ENCODE results near the gene DTNA. TPM values are rescaled to one million over a fixed set of nuclear protein-coding genes. Genes with fewer than 3 reads are reported as not detected.

Gene DTNA
- polyA plus RNA-seq, 3 donors, result 17.4 to 19.5 (median 19.2) TPM

DNA sequence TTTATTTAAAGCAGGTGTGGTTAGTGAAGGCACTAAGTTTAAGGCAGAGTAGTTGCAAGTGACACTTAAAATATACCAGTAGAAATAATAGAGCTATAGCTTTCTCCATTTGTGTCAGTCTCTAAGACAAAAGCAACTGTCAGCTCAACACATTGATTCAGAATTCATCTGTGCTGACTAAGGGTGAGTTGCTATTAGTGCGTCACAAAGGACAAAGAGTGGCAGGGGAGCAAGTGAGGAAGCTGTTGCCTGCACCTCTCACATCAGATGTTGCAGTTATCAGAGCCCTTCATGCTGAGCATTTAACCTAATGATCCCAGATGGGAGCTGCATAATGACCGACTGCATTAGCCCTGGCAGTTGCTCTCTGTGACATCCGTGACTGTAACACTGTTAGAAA, 138.6 kb downstream of the DTNA start:
- no peak for DNase-seq

DNA sequence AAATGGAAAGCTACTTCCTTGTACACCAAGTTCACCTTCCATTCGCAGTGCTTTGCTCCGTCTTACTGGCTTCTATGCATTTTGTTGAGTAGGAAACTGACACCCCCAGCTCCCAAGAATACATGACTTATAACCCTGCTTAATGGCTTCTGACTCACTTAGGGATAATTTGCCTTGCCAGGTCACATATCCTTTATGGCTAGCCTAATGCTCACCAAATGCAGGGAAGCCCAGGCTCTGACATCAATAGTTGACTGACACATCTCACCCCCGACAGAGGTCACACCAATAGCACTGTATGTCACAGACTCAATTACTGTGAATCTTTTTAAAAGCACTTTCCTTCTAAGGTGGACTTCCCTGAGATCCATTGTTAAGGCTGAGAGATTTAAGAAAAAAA, 147.2 kb downstream of the DTNA start:
- DNase-seq, result no peak

DNA sequence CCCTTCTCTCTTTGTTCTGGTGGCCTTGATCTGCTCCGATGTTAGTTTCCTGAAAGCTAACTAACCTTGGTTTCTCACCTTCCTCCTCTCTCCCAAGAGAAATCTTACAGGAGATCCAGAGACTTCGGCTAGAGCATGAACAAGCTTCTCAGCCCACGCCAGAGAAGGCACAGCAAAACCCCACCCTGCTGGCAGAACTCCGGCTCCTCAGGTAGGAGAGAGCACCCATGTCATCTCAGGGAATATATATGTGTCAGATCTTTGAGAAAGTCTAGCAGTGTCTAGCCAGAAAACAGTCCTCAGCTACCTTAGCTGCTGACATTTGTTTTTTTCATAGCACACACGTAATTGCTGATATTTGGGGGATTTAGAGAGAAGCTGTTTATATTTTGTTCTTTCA, 148.1 kb downstream of the DTNA start:
- no peak for DNase-seq

DNA sequence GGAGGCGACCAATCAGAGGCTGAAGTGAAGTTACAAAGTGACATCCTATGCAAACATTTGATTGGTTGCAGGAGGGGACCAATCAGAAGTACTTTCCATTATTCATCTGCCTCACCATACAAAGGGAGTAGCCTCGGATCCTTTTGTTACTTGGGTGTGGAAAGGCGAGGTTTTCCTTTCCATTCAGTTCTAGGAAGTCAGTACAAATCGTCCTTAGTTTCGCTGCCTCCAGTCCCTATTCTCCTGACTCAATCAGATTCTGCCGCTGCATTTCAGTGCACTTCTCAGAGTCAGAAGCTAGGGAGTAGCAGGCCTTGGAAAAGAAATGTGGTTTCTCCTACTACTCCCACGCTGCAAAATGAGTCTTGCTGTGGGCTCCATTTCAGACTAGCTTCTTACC, 149.4 kb downstream of the DTNA start:
- DNase-seq, result no peak

DNA sequence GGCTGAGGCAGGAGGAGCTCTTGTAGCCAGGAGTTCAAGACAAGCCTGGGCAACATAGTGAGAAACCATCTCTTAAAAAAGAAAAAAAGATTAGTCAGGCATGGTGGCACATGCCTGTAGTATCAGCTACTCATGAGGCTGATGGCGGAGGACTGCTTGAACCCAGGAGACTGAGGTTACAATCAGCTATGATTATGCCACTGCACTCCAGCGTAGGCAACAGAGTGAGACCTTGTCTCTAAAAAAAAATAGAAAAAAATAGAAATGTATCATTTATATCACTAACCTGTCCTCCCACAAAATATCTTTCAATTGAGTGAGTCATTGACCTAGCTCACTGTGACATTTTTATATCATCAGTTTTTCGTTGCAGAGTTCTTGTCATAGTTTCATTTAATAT, 152.5 kb downstream of the DTNA start:
- DNase-seq, result no peak

DNA sequence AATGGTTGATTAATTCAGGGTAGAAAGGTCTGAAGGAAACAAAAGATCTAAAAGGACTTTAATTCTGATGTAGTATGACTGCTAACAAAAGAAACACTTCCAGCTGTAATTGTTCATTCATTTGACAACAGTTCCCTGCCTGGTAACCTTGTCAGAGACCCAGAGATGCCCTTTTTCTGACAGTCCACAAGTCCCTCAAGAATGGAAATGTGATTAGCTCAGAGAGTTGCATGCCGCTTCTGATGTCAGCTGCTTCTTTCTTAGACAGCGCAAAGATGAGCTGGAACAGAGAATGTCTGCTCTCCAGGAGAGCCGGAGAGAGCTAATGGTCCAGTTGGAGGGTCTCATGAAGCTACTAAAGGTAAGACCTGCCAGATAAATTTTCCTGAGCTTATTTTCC, 153.6 kb downstream of the DTNA start:
- no peak for DNase-seq

DNA sequence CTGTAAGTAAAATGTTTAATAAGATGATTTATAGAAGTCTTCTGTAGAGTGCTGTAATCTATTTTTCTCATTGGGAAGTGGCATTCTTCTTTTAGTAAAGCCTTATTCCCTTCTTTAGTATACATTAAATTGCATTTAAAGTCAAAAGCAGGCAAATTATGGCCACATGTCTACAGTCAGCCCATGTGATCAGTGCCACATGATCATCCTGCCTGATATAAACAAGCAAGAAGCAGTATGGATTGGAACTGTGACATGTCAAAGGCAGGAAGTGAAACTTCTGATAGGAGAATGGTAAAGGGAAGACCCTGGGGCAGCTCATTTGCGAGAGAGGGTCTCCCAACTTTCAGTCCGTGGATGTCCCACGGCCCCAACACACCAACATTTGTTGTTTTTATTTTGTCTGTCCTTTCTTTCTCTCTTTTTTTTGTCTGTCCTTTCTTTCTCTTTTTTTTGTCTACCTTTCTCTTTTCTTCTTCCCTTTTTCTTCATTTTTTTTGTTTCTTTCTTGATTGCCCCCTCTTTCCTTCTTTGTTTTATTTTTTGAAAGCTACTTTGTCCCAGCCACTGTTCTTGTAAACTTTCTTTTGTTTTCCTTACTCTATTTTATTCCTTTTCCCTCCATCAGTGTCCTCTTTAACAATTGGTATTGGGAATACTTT, 154.9 kb downstream of the DTNA start:
- DNase-seq, result no peak

DNA sequence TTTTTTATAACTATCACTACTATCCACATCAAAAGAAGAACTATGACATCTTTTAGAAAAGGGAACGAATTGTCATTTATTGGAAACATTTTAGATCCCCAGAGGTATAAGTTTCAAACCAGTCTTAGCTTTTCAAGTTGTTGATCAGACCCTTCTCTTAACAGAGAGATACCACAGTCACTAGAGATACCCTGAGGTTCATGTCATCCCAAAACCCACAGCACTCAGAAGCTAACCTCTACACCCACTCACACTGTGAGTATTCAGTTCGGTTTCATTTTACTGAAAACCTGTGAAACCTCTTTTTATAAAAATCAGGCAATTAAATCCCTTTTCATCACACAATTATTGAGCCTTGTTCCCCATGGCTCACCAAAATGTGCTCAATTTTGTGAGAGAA, 156.2 kb downstream of the DTNA start:
- no peak for DNase-seq

DNA sequence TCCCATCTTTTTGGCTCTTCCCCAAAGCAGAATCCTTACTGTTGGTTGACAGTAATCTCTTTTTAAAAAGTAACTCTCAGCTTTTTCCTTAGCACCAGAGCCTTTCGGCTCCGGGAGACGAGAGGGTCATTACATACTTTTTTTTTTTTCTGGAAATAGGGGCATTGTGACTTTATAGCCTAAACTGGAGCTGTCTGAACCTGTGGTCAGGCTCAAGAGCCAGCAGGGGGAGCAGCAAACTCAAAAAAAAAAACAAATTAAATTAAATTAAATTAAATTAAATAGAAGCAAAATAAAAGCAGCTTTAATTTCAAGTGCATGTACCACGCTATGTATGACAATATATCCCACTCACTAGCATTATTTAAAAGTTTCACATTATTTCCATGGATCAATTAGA, 156.6 kb downstream of the DTNA start:
- DNase-seq, result no peak

DNA sequence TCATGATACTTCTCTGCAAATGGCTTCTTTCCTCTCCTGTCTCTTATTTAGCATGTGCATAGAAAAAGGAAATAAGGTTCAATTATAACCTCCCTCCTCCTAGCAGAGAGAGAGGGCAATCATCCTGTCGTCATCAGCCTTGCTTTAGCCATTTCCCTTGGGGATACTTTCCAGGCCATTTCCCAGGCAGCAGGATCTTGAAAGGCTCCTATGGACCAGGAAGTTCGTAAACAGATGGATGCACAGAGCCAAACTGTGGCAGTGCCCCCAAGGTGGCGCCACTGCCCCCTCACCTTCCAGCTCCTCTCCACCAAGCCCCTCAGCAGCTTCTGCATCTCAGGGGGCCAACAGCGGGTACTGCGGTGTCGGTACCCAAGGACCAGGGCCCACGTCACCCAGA, 157.4 kb downstream of the DTNA start:
- DNase-seq, result no peak

DNA sequence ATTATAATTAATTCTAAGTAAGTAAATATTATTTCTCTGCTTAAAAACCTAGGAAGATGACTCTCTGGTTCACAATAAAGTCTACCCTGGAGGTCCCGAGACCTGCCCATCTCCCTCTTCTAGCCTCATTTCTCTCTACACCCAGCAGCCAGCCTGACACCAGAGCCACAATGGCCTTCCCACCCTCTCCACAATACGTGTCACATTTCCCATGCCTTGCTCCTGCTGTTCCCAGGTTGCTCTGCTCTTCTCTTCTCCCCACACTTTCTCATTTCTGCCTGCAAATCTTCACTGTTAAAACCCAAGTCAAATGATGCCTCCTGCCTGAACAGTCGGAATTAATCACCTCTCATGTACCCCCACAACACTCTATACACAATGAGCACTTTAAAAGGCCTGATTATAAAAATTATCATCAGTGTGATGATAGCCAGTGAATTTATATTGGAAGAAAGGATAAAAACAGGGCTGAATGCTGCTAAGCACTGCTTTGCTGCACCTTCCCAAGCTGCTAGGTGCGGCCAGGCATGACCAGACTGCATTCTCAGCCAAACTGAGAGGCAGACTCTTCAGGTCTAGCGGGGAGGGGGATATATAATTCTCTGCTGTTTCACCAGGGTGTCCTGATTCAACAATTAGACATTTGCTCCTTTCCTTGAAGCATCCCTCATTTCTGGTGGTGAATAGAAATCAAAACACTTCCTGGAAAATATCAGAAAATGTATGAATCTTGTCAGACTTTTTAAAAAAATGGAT, 160.6 kb downstream of the DTNA start:
- no peak for DNase-seq

DNA sequence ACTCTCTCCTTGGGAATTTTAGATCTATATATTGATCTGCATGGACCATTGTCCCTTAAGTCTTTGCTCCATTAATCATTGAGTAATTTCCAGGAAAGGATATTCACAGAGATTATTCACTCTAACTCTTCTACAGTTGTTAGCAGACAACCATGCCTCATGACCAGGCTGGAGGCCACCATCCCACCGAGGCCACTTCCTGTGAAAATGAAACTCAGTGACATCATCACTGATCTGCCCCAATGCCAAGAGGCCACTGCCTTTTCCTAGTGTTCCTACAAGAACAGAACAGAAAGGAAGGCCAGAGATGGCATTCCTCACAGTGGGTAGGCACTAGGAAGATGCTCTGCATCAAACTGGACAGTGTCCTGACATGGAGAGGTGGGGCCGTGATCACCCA, 161.3 kb downstream of the DTNA start:
- DNase-seq, result no peak

DNA sequence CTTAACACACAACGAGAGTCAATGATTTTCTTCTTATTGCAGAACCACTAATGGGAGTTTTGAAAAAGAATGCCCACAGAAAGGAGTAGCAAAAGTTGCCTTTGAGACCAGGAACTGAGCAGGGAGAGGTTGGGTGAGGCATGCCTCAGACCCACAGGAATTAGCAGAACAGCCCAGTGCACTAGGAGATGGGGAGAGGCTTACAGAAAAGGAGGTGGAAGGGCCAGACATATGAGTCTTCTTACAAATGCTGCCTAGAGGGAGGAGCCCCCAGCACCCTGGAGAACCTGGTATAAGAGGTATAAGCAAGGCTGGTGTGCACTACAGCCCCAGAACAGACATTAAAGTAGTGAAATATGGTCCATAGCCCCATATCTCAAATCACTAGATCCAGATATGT, 162.0 kb downstream of the DTNA start:
- no peak for DNase-seq

DNA sequence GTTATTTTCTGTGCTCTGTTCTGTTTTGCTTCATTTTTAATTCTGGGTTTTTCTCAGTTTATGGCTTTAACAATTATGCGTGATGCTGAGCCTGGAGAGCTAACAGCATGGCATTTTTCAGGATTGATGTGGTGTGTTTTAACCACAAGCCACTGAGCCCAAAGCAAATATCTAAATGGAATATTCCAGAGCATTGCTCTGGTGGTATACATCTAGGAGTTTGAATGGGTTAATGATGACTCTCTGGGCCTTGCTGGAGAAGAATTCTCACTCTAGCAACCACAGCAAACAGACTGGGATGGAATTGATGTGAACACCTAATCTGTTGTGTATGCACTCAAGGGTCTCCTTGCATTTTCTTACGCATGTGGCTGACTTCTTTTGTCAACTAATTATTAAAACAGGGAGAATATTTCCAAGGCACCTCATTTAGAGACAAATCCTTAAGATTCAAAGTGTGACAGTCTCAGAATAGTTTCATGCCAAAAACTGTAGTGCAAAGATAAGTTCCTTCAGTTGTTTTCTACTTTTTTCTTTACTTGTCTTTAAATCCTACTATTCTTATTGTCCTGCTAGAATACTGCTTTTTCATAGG, 164.0 kb downstream of the DTNA start:
- no peak for DNase-seq

DNA sequence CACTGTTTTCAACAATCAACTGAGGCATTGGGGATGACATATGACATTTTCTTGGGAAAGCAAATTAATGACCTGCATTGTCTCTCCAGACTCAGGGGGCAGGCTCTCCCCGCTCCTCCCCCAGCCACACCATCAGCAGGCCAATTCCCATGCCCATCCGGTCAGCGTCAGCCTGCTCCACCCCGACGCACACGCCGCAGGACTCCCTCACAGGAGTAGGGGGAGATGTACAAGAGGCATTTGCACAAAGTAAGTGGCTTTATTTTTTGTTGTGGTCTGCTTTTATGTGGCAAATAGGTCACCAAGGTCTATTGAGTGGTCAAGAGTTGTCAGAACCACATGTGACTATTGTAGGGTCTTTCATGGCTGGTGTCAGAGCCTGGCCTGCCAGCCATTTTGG, 165.1 kb downstream of the DTNA start:
- no peak for DNase-seq

DNA sequence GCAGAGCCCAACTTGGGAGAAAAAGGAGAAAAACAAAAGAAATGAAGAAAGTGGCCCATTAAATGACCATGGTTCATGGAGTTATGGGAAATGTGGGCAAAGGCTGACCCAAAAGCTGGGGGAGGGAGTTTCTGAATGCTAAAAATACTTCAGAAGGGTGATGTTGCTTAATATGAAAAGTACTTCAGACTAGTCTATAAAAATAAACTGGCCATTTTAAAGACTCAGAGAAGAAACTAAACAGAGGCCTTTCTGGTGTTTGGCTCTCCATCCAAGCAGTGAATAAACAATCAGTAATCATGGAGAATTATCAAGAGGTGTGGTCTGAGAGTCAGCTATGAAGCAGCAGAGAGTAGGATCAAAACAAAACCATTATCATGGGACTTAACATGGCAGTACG, 170.3 kb downstream of the DTNA start:
- no peak for DNase-seq

DNA sequence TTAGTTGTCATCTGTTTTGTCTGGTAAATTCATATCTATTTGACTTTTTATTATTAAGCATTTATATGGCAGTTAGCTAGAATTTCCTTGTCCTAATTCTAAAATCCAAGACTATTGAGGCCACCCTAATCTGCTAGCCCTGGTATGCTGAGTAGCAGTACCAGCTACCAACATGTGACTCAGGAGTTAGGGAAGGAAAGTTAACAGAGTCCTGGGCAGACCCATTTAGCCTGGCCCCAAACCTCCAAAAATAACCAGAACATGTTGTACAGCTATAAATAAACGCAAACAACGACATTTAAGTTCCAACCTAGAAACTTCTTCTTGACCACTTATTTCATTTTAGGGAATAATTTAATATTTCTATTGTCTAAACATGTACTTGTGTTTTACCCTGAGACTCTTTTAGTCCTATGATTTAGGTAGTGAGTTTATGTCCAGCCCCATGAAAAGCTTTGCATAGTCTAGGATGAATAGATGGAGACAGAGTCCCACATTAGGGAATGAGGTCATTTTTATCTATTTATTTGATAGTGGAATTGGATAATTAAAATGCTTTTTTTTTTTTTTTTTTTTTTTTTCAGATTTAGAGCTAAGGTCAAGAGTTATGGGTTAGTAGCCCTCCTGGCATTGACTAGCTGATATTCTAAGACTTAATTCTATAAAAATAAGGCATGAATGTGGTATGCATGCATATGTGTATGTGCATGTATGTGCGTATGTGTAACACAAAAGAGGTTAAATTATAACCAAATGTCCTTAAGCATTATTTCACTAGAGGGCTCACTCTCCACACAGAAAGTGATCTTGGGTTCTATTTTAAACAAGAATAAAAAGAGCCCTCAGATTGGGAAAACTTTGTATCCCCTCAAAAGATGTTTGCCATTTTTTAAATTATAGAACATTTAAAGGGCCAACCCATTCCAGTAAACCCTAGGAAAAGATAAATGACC, 171.1 kb downstream of the DTNA start:
- DNase-seq, result no peak

DNA sequence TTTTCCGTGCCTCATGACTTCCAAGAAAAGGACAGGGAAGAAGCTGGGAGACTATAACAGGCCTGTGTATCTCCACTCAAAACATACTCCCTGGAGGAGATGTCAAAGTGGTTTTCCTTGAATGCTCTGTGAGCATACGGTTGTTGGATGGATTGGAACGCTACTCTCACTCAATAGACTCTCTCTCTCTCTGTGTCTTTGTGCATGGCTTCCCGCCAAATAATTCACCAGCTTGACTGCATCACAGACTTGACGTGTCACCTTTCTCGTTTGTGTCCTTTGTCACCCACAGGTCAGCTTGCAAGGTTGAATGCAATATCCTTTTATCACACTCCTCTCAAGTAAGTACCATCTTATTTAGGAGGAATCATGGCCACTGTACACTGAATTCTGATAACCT, 174.3 kb downstream of the DTNA start:
- DNase-seq, result no peak

DNA sequence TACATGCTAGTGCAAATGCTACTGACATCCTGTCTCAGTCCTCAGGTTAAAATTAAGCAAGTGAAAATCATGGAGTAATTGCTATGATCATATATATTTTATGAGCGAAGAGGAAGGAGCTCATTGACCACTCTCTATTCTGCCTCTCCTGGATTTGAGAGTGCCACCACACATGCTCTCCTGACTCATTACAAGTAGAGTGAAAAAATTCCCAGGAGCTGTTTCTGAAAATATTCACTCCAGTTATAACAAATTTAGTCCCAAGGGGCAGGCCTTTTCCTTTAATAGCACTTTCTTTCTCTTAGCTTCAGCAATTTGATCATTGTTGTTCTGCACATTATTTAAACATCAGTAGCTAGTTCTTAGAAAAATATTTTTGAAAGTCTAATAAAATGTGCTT, 176.1 kb downstream of the DTNA start:
- DNase-seq, result no peak

DNA sequence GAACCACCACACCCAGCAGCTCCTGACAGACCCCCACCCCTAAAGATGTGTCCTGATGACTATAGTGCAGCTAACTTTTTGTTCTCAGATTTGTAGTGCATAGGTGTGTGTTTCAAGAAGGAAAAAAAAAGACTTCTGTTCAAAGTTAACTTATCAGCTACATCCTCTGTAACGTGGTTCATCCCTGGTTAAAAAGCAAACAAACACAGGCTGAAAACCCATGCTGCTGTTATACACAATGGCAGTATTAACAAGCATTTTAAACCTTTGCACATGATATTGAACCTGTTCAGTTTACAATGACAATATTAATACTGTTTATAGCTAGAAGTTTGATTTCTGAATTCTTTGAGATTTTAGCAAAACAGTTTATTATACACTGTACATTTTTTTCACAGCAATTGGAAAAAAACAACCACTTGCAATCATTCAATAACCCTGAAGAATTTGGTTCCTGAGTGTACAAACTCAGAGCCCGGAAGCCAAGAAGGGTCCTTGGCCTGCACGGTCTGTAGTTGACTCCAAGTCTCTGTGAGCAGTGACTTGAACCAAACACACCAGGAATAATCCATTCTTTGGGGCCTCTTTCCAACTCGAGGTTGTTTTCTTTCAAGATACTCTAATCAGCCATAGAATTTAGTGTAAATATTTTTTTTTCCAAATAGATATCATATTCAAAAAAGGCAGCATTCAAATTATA, 177.9 kb downstream of the DTNA start:
- no peak for DNase-seq

DNA sequence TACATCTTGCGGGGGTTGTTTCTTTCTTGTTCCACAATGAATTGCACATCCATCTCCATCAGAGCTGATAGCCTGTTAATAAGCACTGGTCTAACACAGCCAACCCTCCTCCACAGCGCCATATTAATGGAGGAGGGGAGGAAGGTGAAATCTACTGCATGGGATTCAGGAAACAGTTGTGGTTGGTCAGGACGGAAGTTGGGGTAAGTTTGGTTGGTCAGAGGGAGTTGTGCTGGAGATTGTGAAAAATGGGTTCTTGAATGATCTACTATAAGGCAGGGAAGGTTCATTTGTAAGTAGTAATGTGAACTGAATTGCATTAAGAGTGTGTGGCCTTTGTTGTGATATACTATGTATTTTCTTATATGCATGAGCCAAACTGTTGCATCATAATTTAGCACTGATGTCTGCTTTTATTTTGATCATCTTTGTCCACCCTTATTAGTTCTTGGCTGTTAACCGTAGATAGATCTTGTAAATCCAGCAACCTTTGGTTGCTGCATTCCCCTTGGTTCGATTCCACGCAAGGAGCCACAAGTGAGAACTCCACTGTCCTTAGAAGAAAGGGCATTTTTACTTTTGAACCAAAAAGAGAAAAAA, 180.5 kb downstream of the DTNA start:
- no peak for DNase-seq
